NB4 (cell line): Measurements from ENCODE around the gene MEF2D.

Experiments
- DNase-seq: peaks from one replicate; pipeline ENCODE4 v3.0.0; 2010; ENCODE audit warnings: low read depth
- H3K4me3 ChIP-seq: one replicate; pipeline ENCODE4 v1.5.1; 2011; ENCODE audit warnings: mild to moderate bottlenecking, low read depth, low read length, moderate library complexity
- MYC ChIP-seq: IDR thresholded peaks from 2 replicates; pipeline ENCODE4 v1.6.1; 2011; ENCODE audit warnings: low read depth, low read length
- POLR2A ChIP-seq: IDR thresholded peaks from 2 replicates; pipeline ENCODE4 v1.6.1; 2011; ENCODE audit warnings: mild to moderate bottlenecking; ENCODE audit not compliant: insufficient read length; ENCODE audit errors: extremely low read depth
- TF ChIP-seq, protein P1 (sequence below): IDR thresholded peaks from one replicate; pipeline ENCODE4 v1.5.1; 2012; ENCODE audit warnings: low read depth, low read length
- TF ChIP-seq, protein P2 (sequence below): IDR thresholded peaks from 2 replicates; pipeline ENCODE4 v1.6.1; 2011; ENCODE audit warnings: low read depth, low read length

MEF2D gene

DNA sequence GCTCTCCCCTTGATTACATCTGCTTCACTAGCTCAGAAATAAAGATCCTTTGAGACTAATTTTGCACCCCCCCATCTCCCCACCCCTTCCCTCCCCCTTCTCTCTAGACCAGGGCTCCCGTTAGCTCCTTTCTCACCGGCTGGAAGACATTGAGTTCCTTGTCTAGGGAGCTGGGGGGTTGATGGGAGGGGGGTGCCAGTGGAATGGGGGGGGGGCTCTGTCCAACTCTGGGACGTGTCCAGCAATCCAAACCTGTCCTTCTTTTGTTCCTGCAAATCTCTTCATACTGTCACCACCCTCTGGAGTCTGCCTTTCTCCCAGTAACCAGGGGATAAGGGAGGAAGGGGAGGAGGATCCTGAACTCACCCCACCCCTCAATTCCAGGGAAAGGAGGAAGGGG, 69.7 kb downstream of the MEF2D start:
- TF ChIP-seq, protein P1, sequence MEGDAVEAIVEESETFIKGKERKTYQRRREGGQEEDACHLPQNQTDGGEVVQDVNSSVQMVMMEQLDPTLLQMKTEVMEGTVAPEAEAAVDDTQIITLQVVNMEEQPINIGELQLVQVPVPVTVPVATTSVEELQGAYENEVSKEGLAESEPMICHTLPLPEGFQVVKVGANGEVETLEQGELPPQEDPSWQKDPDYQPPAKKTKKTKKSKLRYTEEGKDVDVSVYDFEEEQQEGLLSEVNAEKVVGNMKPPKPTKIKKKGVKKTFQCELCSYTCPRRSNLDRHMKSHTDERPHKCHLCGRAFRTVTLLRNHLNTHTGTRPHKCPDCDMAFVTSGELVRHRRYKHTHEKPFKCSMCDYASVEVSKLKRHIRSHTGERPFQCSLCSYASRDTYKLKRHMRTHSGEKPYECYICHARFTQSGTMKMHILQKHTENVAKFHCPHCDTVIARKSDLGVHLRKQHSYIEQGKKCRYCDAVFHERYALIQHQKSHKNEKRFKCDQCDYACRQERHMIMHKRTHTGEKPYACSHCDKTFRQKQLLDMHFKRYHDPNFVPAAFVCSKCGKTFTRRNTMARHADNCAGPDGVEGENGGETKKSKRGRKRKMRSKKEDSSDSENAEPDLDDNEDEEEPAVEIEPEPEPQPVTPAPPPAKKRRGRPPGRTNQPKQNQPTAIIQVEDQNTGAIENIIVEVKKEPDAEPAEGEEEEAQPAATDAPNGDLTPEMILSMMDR: no peak
- TF ChIP-seq MYC (no peak), POLR2A (no peak)
- TF ChIP-seq, protein P2, sequence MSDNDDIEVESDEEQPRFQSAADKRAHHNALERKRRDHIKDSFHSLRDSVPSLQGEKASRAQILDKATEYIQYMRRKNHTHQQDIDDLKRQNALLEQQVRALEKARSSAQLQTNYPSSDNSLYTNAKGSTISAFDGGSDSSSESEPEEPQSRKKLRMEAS: no peak
- no peak overlapping the region for H3K4me3 ChIP-seq

DNA sequence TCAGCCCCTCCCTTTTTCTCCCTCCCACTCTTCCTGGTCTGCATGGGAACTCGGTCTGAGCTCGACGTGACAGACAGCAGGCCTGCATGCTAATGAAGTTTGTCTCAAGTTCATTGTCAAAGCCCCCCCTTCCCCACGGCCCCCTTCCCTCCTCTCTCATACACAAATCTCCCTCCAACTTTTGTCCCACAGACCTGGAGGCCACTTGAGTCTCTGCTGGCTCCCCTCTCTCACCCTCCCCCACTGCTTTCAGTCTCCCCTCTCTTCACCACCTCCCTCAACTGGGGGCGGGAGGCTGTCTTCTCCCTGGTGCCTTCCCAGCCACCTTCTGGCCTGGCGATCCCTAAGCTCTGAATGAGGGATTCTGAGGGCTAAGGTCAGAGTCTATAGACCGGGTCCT, 70.3 kb downstream of the MEF2D start:
- TF ChIP-seq POLR2A: no peak
- no peak for TF ChIP-seq MYC
- TF ChIP-seq, protein P1: no peak
- TF ChIP-seq, protein P2: no peak
- H3K4me3 ChIP-seq: no peak overlapping the region
- no peak for DNase-seq

More for the DNA sequence above, 69.7 kb downstream of the MEF2D start:
- no peak for DNase-seq

DNA sequence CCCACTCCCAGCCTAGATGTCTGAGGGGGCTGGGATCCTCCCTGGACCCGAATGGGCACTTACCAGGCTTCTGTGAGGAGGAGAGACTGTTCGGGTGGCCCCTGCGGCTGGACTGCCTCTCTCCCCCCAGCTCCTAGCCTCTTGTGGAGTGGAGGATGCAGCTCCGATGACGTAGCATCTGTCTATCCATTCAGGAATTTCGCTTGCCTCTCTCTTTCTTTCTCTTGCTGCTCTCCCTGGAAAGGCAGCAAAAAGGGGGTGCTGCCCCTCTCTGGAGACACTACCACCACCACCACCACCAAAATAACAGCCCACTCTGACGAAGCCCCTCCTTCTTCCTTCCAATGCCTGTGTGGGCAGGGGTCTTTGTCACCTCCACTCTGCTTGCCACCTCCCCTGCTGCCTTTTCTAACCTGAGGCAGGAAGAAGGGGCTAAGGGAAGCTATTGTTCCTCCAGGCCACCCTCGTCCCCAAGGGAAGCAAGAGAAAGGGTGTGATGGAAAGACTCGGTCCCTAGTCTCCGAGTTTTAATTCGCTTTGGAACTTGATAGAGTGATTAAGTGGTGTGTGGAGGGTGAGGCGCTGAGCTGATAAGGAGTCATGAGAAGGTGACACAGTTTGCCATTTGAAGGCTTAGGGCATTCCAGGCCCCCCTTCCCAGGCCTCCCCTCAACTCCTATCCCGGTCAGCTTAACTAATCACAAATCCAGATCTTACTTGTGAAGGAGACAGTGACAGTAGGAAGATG, 71.1 kb downstream of the MEF2D start:
- no peak overlapping the region for H3K4me3 ChIP-seq
- DNase-seq: no peak
- TF ChIP-seq POLR2A (no peak), MYC (no peak)
- TF ChIP-seq, protein P2: no peak
- TF ChIP-seq, protein P1: no peak

DNA sequence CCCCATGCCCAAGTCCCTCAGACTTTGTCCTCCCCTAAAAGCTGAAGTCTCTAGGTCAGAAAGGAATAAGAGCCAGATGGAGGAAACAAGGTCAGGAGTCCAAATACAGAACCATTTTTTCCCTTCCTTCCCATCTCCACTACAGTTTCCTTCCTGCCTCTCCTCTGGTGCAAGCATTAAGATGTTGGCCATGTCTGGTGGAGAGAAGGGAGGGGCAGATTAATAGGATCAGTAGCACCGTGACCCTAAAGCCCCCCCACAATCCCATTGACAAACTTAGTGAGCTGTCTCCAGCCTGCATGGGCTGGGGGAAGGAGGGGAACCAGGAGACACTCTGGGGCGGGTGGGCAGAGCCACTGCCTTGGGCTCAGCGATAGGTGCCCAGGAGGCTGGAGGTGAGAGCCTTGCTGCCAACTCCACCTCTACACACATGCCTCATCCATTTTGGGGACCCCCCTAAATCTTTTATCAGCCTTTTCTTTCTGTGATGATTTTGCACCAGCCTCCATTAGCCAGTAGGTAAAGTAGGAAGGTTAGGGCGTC, 71.8 kb downstream of the MEF2D start:
- TF ChIP-seq, protein P1: no peak
- TF ChIP-seq, protein P2: no peak
- no peak for TF ChIP-seq MYC
- no peak for TF ChIP-seq POLR2A
- DNase-seq: no peak
- no peak overlapping the region for H3K4me3 ChIP-seq

DNA sequence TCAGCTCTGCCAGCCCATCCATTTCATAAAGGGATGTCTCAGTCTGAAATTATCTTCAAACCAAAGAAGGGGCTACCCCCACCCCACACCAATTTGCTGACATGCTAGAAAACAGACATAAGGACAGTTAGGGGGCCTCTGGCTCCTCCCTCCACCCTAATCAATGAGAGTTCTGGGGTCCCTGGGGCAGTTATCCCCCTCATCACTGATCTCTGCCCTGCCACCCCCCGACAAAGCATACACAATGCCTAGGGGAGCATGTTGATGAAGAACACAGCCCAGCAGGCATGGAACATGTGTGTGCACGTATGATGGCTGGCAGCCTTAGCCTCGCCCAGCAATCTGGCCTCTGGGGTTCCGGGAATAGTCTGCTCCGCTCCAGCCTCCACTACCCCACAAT, 72.6 kb downstream of the MEF2D start:
- TF ChIP-seq, protein P1: no peak
- TF ChIP-seq, protein P2: no peak
- TF ChIP-seq POLR2A (no peak), MYC (no peak)
- H3K4me3 ChIP-seq: no peak overlapping the region

More for the DNA sequence above, 72.6 kb downstream of the MEF2D start:
- DNase-seq: no peak
